H1 (cell line): ENCODE results near the gene SPG7. TPM values are rescaled to one million over a fixed set of nuclear protein-coding genes. Genes with fewer than 3 reads are reported as not detected.

Source experiments
- EP300 ChIP-seq, 2 experiments: IDR thresholded peaks; 1 replicate in 1 of 2; 2 replicates in 1 of 2; pipeline ENCODE4 v1.6.1; 2011 to 2012; ENCODE audit warnings: low read depth in 2 of 2, low read length in 2 of 2, mild to moderate bottlenecking in 2 of 2, borderline replicate concordance in 1 of 2, inconsistent platforms in 1 of 2, moderate library complexity in 1 of 2
- polyA plus RNA-seq, 7 experiments: library from polyadenylated mRNA; depleted of rRNA in 3 of 7; stranded (reverse) in 5 of 7; unstranded in 2 of 7; fragments of >200 nt in 5 of 7; fragments of 200-250 nt in 2 of 7; gene quantifications; 1 replicate in 5 of 7; 2 replicates in 1 of 7; 4 replicates in 1 of 7; pipeline versions ENCODE4 v1.2.1 to v1.2.3, GENCODE V29; 2011 to 2013; ENCODE audit warnings: missing spikeins in 2 of 7, mixed read lengths in 2 of 7
- total RNA-seq: library from RNA; stranded (reverse); fragmentation: NEBNext Ultra II Directional; extraction: Animal tissue kit (Norgen Biotek cat#: 25700); gene quantifications from 2 replicates; pipeline ENCODE4 v1.2.1, GENCODE V29; 2021
- TF ChIP-seq, protein P1 (sequence below), 3 experiments: IDR thresholded peaks; 1 replicate in 2 of 3; 2 replicates in 1 of 3; pipeline versions ENCODE4 v1.5.1 to v1.6.1; 2011; ENCODE audit warnings: low read length in 3 of 3, mild to moderate bottlenecking in 3 of 3, inconsistent platforms in 2 of 3, low read depth in 1 of 3, moderate library complexity in 1 of 3; ENCODE audit not compliant: insufficient read depth in 1 of 3; ENCODE audit errors: control extremely low read depth in 1 of 3

The SPG7 gene
- total and polyA plus RNA-seq, 2 of the 8 experiments (the other 6 are each of a cell fraction or from before 2014, with no cell fraction given): 72.1 to 113 TPM

GRCh38 chr16:89538286-89538685, 30.1 kb downstream of the SPG7 start (continued):
- TF ChIP-seq, protein P1, sequence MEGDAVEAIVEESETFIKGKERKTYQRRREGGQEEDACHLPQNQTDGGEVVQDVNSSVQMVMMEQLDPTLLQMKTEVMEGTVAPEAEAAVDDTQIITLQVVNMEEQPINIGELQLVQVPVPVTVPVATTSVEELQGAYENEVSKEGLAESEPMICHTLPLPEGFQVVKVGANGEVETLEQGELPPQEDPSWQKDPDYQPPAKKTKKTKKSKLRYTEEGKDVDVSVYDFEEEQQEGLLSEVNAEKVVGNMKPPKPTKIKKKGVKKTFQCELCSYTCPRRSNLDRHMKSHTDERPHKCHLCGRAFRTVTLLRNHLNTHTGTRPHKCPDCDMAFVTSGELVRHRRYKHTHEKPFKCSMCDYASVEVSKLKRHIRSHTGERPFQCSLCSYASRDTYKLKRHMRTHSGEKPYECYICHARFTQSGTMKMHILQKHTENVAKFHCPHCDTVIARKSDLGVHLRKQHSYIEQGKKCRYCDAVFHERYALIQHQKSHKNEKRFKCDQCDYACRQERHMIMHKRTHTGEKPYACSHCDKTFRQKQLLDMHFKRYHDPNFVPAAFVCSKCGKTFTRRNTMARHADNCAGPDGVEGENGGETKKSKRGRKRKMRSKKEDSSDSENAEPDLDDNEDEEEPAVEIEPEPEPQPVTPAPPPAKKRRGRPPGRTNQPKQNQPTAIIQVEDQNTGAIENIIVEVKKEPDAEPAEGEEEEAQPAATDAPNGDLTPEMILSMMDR (IDR thresholded peaks at IDR 0.05; ENCODE audit: control extremely low read depth in 1 of 3, insufficient read depth in 1 of 3, low read depth in 1 of 3, low read length in 3 of 3): no peak
- no peak for TF ChIP-seq EP300 (IDR thresholded peaks at IDR 0.05; ENCODE audit: borderline replicate concordance in 1 of 2, low read depth in 2 of 2, low read length in 2 of 2)
